GM10847 (cell line): ENCODE data around the gene PDAP1.

Experiments
- POLR2A ChIP-seq: IDR thresholded peaks from 2 replicates; pipeline ENCODE4 v1.6.1; 2011; ENCODE audit not compliant: insufficient read length; ENCODE audit errors: extremely low read depth

Gene PDAP1

GRCh38 chr7:99404977-99405320 is 3.4 kb downstream of the PDAP1 start:
- no peak for TF ChIP-seq POLR2A

GRCh38 chr7:99404235-99404976 is 4.0 kb downstream of the PDAP1 start:
- no peak for TF ChIP-seq POLR2A

- TF ChIP-seq POLR2A, result no peak
Observed at GRCh38 chr7:99403764-99404163, 4.6 kb downstream of the PDAP1 start.

GRCh38 chr7:99402854-99403253 is 5.5 kb downstream of the PDAP1 start:
- no peak for TF ChIP-seq POLR2A

GRCh38 chr7:99399597-99399996 is 8.8 kb downstream of the PDAP1 start:
- TF ChIP-seq POLR2A, result no peak

GRCh38 chr7:99398891-99399445 is 9.4 kb downstream of the PDAP1 start:
- TF ChIP-seq POLR2A, result no peak

GRCh38 chr7:99397297-99397983 is 11.0 kb downstream of the PDAP1 start:
- no peak for TF ChIP-seq POLR2A

GRCh38 chr7:99396418-99397296 is 11.7 kb downstream of the PDAP1 start:
- TF ChIP-seq POLR2A, result no peak

- TF ChIP-seq POLR2A, result no peak
Observed at GRCh38 chr7:99395616-99396327, 12.6 kb downstream of the PDAP1 start.

- no peak for TF ChIP-seq POLR2A
Observed at GRCh38 chr7:99394188-99394502, 14.3 kb downstream of the PDAP1 start.

GRCh38 chr7:99393355-99394187 is 14.8 kb downstream of the PDAP1 start:
- no peak for TF ChIP-seq POLR2A

GRCh38 chr7:99392659-99393354 is 15.6 kb downstream of the PDAP1 start:
- peak; percentile 13 for TF ChIP-seq POLR2A

- TF ChIP-seq POLR2A, result no peak
Observed at GRCh38 chr7:99392046-99392445, 16.4 kb downstream of the PDAP1 start.
